GM12873 (cell line): Measurements from ENCODE around the gene STAM2.

Source experiments
- TF ChIP-seq, protein P1 (sequence below): IDR thresholded peaks from 2 replicates; pipeline ENCODE4 v1.5.1; 2012; ENCODE audit warnings: low read depth, mild to moderate bottlenecking, moderate library complexity, low read length, control low read depth; ENCODE audit not compliant: insufficient read depth; ENCODE audit errors: missing control alignments

Gene STAM2

GRCh38 chr2:152071518-152071917, 104.0 kb downstream of the STAM2 start:
- TF ChIP-seq, protein P1, sequence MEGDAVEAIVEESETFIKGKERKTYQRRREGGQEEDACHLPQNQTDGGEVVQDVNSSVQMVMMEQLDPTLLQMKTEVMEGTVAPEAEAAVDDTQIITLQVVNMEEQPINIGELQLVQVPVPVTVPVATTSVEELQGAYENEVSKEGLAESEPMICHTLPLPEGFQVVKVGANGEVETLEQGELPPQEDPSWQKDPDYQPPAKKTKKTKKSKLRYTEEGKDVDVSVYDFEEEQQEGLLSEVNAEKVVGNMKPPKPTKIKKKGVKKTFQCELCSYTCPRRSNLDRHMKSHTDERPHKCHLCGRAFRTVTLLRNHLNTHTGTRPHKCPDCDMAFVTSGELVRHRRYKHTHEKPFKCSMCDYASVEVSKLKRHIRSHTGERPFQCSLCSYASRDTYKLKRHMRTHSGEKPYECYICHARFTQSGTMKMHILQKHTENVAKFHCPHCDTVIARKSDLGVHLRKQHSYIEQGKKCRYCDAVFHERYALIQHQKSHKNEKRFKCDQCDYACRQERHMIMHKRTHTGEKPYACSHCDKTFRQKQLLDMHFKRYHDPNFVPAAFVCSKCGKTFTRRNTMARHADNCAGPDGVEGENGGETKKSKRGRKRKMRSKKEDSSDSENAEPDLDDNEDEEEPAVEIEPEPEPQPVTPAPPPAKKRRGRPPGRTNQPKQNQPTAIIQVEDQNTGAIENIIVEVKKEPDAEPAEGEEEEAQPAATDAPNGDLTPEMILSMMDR: no peak

GRCh38 chr2:152071092-152071491, 104.5 kb downstream of the STAM2 start:
- TF ChIP-seq, protein P1: no peak

DNA sequence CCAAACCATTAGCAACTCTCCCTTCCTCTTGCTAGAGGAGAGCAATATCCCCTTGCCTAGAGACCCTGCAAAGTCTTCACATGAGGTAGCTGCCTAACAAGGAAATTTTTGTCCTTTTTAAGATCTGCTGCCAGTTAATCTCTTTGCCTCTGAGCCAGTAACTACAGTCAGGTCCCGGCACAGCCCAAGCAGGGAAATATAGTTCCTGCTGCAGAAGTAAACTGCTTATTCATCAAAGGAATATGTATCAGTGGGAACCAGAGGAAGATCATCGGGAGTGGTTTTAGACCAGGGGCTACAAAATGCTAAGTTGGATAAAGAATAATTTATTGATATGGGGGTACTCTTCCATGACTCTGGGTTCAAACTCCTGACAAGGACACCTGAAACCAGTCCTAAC, 107.3 kb downstream of the STAM2 start:
- TF ChIP-seq, protein P1: no peak

GRCh38 chr2:152067823-152068222, 107.7 kb downstream of the STAM2 start:
- TF ChIP-seq, protein P1: no peak
